Kidney tubule cell (primary cell): ENCODE measurements around the gene NPNT.

Experiments
- DNase-seq: peaks from one replicate; pipeline ENCODE4 v3.0.0-alpha.2; 2018; ENCODE audit warnings: low spot score

NPNT gene

DNA sequence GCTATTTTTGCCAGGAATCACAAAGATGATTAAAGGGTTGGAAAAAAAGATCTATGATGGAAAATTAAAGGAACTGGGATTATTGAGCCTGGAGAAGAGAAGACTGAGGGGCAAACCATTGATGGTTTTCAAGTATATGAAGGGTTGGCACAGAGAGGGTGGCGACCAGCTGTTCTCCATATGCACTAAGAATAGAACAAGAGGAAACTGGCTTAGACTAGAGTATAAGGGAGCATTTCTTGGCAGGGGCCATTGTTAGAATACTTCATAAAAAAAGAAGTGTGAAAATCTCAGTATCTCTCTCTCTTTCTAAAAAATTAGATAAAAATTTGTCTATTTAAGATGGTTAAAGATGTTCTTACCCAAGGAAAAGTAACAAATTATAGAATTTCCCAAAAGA lies 75.1 kb downstream of the NPNT start:
- no peak for DNase-seq

DNA sequence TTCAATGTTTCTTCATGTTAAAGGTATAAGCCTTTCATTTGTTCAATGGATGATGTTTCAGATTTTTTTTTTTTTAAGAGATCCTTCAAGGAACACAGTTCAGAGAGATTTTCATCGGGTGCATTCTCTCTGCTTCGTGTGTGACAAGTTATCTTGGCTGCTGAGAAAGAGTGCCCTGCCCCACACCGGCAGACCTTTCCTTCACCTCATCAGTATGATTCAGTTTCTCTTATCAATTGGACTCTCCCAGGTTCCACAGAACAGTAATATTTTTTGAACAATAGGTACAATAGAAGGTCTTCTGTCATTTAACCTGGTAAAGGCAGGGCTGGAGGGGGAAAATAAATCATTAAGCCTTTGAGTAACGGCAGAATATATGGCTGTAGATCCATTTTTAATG lies 75.8 kb downstream of the NPNT start:
- DNase-seq: no peak

DNA sequence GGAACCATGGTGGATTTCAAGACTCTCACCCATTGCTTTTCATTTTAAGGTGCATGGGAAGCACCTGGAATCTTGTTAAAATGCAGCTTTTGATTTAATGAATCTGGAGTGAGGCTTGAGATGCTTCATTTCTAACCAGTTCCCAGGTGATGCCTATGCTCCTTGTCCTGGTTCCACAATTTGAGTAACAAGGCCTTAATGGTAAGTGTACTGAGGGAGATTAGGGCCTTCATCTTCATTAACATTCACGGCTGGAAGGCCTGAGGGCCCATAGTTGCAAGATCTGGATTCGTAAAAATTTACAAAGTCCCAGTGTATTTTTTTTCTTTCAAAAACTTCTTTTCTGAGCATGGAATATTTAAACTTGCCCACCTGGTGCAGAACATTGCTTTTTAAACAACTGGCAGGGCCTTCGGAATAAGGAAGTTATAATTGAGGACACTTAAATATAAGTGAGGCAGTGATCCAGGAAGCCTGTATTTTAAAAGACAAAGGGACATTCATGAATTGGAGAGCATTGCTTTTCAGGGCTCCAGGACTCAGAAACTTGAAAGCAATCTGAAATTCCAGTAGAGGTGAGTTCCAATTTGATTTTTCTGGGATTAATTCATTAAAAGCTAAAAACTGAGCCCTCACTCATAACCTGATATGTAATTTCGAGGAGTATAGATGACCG lies 77.8 kb downstream of the NPNT start:
- DNase-seq: no peak

DNA sequence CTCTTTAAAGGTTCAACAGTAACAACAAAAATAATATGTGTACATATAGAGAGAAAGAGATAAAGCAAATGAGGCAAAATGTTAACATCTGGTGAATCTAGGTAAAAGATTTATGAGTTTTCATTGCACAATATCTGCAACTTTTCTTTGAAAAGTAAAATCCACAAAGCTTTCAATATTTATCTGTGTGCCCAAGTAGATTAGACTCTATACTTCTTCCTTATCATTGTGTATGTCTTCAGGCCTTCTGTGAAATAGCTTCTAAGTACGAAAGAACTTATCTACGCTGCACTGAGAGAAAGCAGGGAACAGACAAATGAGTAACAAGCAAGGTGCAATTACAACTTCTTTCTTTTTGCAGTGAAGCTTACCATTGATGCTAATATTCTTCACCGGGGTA lies 81.6 kb downstream of the NPNT start:
- DNase-seq: no peak

DNA sequence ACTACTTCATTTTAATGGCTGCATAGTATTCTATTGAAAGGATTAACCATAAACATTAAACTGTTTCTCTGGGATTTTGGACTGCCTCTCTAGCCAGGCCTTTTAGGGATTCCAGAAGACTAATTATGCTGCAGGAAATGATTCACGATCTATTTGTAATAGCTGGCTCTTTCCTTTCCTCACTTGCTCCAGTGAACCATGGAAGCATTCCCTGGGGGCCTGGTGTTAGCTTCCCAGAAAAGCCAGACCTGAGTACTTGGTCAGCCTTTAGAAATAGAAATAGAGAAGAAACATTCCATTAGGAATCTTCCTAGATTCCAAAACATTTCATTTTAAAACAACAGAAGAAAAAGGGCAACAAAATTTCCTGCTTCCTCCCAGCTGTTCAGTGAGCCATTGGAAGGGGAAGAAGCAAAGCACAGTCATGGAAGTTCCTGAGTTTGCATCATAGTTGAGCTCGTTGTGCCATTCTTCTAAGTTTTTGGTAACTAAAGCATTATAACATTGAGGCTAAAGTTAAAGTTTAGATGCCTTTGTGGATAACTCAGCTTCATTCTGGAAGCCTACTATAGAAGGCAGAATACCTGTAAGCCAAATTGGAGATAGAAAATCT lies 83.5 kb downstream of the NPNT start:
- DNase-seq: peak; percentile 98

DNA sequence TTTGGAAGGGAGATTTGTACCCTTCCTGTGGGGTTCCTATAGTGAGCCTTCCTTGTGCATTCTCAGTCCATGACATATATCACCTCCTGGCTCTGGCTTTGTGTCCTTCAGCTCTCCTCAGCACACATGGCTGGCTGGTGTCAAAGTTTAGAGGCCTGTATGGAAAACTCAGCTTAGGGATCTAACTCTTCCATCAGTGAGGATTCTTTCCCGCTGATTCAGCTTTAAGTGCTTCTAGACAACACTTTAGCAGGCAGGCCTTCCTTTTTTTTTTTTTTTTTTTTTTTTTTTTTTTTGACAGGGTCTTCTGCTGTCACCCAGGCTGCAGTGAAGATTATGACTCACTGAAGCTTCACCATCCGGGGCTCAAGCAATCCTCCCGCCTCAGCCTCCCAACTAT lies 84.2 kb downstream of the NPNT start:
- DNase-seq: peak; percentile 85

DNA sequence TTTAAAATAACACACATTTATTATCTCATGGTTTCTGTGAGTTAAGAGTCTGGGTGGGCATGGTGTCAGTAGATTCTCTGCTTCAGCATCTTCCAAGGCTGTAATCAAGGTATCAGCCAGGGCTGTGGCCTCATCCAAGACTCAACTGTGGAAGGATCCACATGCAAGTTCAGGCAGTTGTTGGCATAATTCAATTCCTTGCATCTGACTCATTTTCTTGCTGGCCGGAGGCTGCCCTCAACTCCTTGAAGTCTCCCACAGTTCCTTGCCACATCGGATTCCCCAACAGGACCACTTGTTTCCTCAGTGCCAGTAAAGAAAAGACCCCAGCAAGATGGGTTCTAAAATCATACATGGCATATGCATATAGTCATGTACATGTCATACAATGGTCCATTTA lies 93.4 kb downstream of the NPNT start:
- no peak for DNase-seq

DNA sequence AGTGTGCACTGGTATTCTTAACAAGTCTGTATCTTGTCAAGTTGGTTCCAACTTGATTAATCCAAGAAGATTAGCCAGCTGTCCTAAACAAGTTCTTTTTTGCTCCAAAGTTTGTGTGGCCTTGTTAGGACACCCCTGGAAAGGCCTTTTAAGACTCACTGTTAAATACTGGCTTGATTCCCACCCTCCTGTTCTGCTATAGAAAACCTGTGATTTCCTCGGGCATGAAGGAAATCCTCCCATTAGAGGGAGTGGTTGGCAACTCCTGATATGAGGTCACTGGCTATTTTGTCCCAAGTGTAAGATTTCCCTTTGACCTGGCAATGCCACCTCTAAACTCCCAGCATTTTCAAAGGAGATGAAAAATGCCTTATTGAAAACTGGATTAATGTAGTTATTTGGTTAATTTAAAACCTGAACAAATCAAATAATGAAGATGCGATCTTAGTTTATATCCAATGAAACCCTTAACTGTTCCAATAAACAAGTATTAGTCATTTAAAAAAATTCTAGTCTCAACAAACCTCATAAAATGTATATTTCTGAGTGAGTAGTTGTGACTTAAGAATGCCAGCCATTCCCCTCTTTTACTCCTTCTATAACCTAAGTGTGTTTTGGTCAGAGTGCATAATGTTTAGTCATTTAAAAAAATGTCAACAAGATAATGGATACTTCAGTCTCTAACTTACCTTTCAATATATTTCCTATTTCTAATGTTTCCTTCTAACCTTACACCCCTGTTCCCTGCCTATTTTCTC lies 94.4 kb downstream of the NPNT start:
- DNase-seq: peak; percentile 60

DNA sequence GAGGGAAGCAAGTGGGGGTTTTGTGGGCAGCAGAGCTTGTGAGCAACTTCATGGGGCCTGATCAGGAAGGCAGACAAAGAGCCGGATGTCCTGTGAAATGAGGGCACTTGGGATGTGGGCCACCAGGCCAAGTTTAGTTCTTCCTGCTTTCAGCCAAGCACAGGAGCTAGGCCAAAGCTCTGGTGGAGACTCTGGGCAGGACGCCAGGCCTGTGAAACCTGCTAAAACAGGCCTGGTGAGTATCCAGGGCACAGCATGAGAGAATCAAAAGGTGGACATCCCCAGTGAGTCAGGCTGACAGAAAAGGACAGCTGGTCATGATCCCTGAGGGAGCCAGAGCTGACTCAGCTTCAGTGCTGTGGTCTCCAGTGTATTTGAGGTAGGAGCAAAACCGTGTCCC lies 95.7 kb downstream of the NPNT start:
- DNase-seq: peak; percentile 100

DNA sequence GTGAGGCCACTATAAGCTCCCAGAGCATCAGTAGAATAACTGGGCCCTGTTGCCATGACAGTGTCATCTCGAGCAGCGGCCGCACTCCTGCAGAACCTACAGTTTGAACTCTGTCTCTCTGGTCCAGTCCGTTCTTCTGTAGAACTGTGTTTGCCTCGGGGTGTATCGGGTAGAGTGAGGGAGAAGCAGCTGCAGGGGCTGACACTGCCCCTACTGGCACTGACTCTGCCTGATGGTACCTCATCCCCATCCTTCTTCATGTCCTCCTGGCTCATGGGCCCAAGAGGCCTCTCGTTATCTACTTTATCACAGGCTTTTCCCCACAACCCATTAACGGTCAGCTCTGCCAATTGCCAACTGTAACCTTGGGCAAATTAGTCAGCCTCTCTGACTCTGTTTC lies 96.5 kb downstream of the NPNT start:
- DNase-seq: no peak

DNA sequence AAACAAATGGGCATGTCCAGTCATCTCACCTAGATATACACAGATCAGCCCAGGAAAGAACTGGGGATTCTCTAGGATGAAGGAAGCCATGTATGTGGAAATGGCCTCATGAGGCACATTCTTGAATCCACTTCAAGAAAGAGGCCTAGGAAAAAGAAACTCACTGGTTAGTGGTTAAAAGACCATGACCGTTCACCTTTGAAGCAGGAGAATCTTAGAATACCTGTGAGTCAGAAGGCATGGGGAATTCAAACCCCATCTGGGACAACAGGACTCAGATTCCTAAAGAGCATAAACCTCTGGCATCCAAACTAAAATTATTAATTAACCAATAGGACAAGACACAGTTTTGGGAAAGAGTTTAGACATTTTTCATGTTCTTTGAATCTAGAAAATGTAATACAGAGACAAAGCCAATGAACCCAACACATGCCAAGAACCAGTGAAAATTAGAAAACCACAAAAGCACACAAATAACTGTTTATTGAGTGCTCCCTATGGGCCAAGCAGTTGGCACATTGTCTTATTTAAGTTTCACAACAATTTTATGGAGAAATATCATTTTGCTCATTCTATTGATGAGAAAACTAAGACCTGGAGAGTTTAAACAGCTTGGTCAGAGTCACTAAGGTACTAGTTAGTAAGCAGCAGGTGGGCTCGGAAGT lies 97.5 kb downstream of the NPNT start:
- DNase-seq: peak; percentile 98

DNA sequence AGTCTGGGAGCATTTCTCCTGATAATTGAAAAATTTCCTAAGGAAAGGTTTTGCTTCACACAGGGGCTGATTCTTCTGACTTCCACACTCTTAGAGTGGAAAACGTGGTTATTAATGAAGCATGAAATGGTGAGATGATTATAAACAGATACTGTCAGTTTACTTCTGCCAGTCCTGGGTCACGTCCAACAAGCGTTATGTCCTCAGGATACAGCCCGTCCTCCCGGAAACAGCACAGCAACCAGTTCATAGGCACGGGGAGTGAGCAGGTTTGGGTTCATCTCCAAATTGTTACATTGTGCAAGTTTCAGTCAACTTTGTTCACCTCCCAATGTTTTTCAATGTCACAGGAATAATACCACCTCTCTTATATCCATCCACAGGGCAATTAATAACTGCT lies 98.8 kb downstream of the NPNT start:
- peak; percentile 58 for DNase-seq

DNA sequence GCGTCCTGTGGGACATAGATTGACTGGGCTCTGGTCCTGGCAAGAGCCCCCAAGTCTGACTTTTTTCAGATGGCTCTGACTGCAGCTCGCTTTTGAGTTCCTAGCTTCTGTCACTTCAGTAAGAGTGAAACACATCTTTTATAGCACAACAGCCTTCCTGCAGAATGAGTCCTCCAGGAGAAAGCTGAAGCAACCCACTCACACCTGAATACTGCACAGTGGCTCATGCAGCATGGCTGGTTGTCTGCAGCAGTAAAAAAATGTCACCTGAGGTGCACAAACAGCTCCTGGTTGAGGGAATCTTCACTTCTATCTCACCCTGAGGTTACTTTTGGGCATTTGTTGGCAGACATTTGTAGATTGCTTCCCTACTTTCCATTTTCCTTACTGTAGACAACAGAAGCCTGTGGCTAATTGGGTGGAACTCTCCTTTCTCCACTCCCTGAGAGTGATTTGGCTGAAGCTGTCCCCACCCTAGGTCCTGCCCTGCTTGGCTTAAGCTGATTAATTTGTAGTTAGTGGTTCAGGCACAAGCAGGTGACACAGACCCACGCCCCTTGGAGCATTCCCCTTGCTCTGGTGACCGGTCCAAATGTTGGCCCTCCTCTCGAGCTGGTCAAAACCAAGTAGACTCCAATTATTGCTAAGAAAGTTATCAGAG lies 99.7 kb downstream of the NPNT start:
- peak; percentile 28 for DNase-seq

DNA sequence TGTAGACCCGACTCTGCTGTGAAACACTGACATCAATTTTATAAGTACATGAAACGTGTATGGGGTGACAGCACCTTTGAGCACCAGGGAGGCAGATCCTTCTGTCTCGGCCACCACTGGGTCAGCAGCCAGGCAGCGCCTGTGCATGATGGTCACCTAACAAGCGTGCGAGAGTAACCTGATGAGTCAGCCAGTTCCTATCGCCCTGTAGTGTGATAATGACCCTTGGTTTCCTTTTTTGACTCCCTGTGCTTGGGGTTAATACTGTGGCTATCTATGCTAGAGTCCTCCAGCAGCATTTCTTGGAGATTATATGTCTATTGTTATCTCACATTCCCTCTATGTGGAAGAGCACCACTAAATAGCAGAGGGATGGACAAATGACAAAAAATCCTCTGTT lies 101.6 kb downstream of the NPNT start:
- peak; percentile 61 for DNase-seq

DNA sequence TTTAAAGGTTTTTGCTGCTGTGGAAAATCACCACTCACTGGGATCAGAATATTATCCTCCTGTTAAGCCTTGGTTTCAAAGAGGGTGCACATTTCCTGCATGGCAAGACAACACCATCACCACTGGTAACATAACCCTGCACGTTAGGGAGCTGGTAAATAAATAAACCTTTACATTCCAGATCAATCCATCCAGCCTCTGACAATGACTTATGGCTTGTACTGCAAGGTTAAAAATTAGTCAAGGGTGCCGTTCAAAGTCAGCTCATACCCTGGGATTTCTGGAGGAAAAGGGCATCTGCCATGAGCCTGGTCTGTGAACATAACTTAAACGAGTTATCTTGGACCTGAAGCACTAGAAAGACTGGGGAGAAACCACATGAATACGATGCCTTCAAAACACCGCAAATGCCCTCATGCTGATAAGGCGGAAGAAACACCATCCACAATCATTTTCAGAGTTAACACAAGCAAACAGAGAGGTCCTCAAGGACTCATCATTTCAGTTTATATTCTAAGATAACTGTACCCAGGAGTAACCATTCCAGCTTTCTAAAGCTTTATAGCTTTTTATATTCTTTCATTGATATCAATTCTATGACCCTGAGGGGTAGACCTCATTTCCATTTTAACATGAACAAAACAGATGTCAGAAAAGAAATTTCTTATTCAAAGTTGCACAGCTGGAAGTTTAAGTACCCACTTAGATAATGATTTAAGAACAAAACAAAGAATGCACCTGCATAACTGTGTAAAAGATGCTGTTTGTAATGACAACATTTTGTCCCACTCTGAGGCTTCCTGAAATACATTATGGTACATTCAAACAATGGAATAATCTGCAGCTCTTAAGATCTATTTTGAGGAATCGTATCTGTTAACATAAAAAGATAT lies 103.1 kb downstream of the NPNT start:
- DNase-seq: peak; percentile 96

DNA sequence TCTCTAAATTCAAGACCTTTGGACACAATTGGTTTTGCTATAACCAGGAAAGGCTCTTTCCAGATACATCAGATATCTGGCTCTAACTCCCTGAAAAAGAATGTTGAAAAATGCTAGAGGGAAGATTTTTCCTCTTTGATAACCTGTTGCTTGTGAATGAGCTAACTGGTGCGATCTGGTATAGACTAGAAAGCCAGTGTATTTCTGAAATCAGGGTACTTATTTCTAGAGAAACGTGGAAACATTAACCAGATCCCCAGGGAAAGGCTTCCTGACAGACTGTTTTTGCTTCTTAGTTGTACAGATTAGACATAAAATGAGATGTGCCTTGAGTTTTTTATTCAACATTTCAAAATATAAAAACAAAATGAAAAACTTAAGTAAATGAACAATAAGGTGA lies 107.7 kb downstream of the NPNT start:
- no peak for DNase-seq

DNA sequence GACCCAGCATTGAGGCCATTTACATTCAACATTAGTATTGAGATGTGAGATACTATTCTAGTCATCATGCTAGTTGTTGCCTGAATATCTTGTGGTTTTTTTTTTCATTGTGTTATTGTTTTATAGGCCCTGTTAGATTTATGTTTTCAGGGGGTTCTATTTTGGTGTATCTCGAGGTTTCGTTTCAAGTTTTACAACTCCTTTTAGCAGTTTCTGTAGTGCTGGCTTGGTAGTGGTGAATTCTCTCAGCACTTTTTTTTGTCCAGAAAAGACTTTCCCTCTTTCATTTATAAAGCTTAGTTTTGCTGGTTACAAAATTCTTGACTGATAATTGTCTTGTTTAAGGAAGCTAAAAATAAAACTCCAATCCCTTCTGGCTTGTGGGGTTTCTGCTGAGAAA lies 115.5 kb downstream of the NPNT start:
- no peak for DNase-seq

DNA sequence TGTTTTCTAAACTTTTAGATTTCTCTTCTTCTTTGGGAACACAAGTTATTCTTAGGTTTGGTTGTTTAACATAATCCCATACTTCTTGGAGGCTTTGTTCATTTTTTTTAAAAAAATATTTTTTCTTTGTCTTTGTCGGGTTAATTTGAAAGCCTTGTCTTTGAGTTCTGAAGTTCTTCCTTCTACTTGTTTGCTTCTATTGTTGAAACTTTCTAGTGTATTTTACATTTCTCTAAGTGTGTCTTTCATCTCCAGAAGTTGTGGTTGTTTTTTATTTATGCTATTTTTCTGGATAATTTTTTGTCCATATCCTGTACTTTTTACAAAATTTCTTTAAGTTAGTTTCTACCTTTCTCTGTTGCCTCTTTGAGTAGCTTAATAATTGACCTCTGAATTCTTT lies 116.1 kb downstream of the NPNT start:
- no peak for DNase-seq

DNA sequence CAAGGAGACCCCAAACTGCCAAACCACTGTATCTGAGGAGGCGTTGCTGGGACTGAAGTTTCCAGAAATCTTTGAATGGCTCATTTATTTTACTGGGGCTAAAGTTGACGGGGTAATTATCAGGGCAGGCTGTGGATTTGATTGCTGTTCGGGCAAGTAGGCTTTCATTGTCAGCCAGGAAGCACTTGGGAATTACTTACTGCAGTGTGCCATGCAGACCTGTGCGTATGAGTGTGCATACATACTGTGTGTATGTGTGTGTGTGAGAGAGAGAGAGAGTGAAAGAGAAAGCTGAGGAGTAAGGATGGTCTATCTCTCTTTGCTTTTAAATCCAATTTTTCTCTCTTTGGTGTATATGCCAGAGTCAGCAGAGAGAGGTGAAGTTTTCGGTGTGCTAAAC lies 122.7 kb downstream of the NPNT start:
- no peak for DNase-seq

DNA sequence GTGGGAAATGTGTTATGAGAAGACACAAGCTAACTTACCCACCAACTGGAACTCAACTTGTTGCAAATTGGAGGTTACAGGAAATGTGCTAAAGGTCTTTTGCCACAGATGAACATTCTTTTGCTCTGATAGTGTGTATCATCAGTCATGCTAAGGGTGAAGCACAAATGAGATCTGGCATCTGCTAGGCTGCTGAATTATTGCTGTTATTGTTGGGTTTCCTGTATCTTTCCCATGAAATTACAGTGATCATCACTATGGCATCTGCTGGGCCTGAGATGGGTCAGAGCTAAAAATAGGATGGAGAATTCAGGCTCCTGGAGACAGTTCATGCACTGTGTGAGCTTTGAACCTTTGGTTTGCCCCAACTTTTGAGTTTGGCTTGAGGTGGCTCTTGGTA lies 124.5 kb downstream of the NPNT start:
- DNase-seq: peak; percentile 72
